ENCODE measurements around the gene TFDP1. TPM values are rescaled to one million over a fixed set of nuclear protein-coding genes. Genes with fewer than 3 reads are reported as not detected.

TFDP1 gene
- total RNA-seq, 2 experiments from 2014 or later: 17.6 to 20.0 TPM

- intact Hi-C loops (cut with DNase I, micrococcal nuclease): no loop called here
- H3K27ac Mint-ChIP-seq: peak overlapping the region; percentile 58
- no peaks in the 10 kb centered on the region for H3K27me3 ChIP-seq (ENCODE audit: control insufficient read depth in 1 of 2, insufficient read depth in 2 of 2, low read length in 2 of 2)
- POLR2A ChIA-PET: no interaction called here
- H3K4me1 ChIP-seq (ENCODE audit: insufficient read depth, low read length): peaks cover 13% of the 10 kb centered on the region
- no peak for TF ChIP-seq CTCF (IDR thresholded peaks at IDR 0.05)
- CTCF ChIA-PET: no interaction called here
- H3K27me3 Mint-ChIP-seq: no peaks in the 10 kb centered on the region
- ATAC-seq (ENCODE audit: poor library complexity) (no peak), DNase-seq (peak in 1 of 14 experiments; percentile 10)
- H3K4me3 ChIP-seq (ENCODE audit: low read length): no peak overlapping the region
- no peaks in the 10 kb centered on the region for H3K9me3 ChIP-seq (ENCODE audit: control insufficient read depth in 1 of 2, insufficient read depth in 1 of 2, low read length in 2 of 2)
- peaks cover 29% of the 10 kb centered on the region for H3K4me1 Mint-ChIP-seq (ENCODE audit: low read depth)
- no peaks in the 10 kb centered on the region for H3K9me3 Mint-ChIP-seq
- no peak overlapping the region for H3K27ac ChIP-seq (ENCODE audit: low read depth in 1 of 2, low read length in 2 of 2)
- peaks cover 36% of the 10 kb centered on the region for H3K36me3 ChIP-seq (ENCODE audit: insufficient read depth, low read length)
- H3K4me3 Mint-ChIP-seq: no peak overlapping the region
- H3K36me3 Mint-ChIP-seq (ENCODE audit: low read depth): peaks cover 51% of the 10 kb centered on the region
These were observed 45.3 kb downstream of the TFDP1 start for GRCh38 chr13:113629866-113630265.

- H3K4me3 Mint-ChIP-seq: no peak overlapping the region
- CTCF ChIA-PET: no interaction called here
- H3K27ac Mint-ChIP-seq: peak overlapping the region; percentile 42
- no peaks in the 10 kb centered on the region for H3K27me3 ChIP-seq (ENCODE audit: control insufficient read depth in 1 of 2, insufficient read depth in 2 of 2, low read length in 2 of 2)
- H3K4me1 Mint-ChIP-seq (ENCODE audit: low read depth): peaks cover 32% of the 10 kb centered on the region
- DNase-seq (no peak), ATAC-seq (ENCODE audit: poor library complexity) (no peak)
- no peaks in the 10 kb centered on the region for H3K9me3 Mint-ChIP-seq
- peaks cover 40% of the 10 kb centered on the region for H3K36me3 ChIP-seq (ENCODE audit: insufficient read depth, low read length)
- H3K4me1 ChIP-seq (ENCODE audit: insufficient read depth, low read length): peaks cover 18% of the 10 kb centered on the region
- H3K4me3 ChIP-seq (ENCODE audit: low read length): no peak overlapping the region
- no peak overlapping the region for H3K27ac ChIP-seq (ENCODE audit: low read depth in 1 of 2, low read length in 2 of 2)
- peaks cover 53% of the 10 kb centered on the region for H3K36me3 Mint-ChIP-seq (ENCODE audit: low read depth)
- TF ChIP-seq CTCF (IDR thresholded peaks at IDR 0.05): no peak
- POLR2A ChIA-PET: no interaction called here
- H3K27me3 Mint-ChIP-seq: no peaks in the 10 kb centered on the region
- intact Hi-C loops (cut with DNase I, micrococcal nuclease): no loop called here
- no peaks in the 10 kb centered on the region for H3K9me3 ChIP-seq (ENCODE audit: control insufficient read depth in 1 of 2, insufficient read depth in 1 of 2, low read length in 2 of 2)
These were observed 45.7 kb downstream of the TFDP1 start for GRCh38 chr13:113630296-113630695.

- H3K4me1 ChIP-seq (ENCODE audit: insufficient read depth, low read length): peaks cover 23% of the 10 kb centered on the region
- ChIA-PET POLR2A (no interaction called here), CTCF (no interaction called here)
- H3K27ac Mint-ChIP-seq: peak overlapping the region; percentile 42
- H3K27ac ChIP-seq (ENCODE audit: low read depth in 1 of 2, low read length in 2 of 2): no peak overlapping the region
- no peak overlapping the region for H3K4me3 Mint-ChIP-seq
- H3K27me3 ChIP-seq (ENCODE audit: control insufficient read depth in 1 of 2, insufficient read depth in 2 of 2, low read length in 2 of 2): no peaks in the 10 kb centered on the region
- intact Hi-C loops (cut with DNase I, micrococcal nuclease): no loop called here
- peaks cover 45% of the 10 kb centered on the region for H3K36me3 ChIP-seq (ENCODE audit: insufficient read depth, low read length)
- no peaks in the 10 kb centered on the region for H3K9me3 Mint-ChIP-seq
- peaks cover 54% of the 10 kb centered on the region for H3K36me3 Mint-ChIP-seq (ENCODE audit: low read depth)
- TF ChIP-seq CTCF (IDR thresholded peaks at IDR 0.05): no peak
- ATAC-seq (ENCODE audit: poor library complexity): no peak
- no peak overlapping the region for H3K4me3 ChIP-seq (ENCODE audit: low read length)
- H3K9me3 ChIP-seq (ENCODE audit: control insufficient read depth in 1 of 2, insufficient read depth in 1 of 2, low read length in 2 of 2): peaks cover 0 to 2% of the 10 kb centered on the region in 2 experiments
- no peaks in the 10 kb centered on the region for H3K27me3 Mint-ChIP-seq
- peaks cover 32% of the 10 kb centered on the region for H3K4me1 Mint-ChIP-seq (ENCODE audit: low read depth)
- no peak for DNase-seq
These were observed 46.3 kb downstream of the TFDP1 start for GRCh38 chr13:113630804-113631203.

All from CD4-positive, alpha-beta T cell (primary cell).